LNCAP (cell line): Measurements from ENCODE around the gene NUDT13.
A peak's percentile ranks its signal among the peaks of the same experiment; 100 is the strongest.

Experiments used
- CTCF ChIP-seq: fragments of 450-650 bp; IDR thresholded peaks from 2 replicates; pipeline ENCODE4 v1.5.1; 2017; ENCODE audit warnings: mild to moderate bottlenecking

NUDT13 gene

GRCh38 chr10:73159038-73159648 is 48.9 kb downstream of the NUDT13 start:
- TF ChIP-seq CTCF, result peak; percentile 78

- no peak for TF ChIP-seq CTCF
Measured at GRCh38 chr10:73161079-73161478, 50.8 kb downstream of the NUDT13 start.

GRCh38 chr10:73161662-73162061 is 51.4 kb downstream of the NUDT13 start:
- no peak for TF ChIP-seq CTCF

GRCh38 chr10:73163096-73163495 is 52.8 kb downstream of the NUDT13 start:
- no peak for TF ChIP-seq CTCF

GRCh38 chr10:73166972-73167371 is 56.7 kb downstream of the NUDT13 start:
- TF ChIP-seq CTCF, result no peak

GRCh38 chr10:73167458-73167782 is 57.2 kb downstream of the NUDT13 start:
- TF ChIP-seq CTCF, result no peak

- TF ChIP-seq CTCF, result no peak
Measured at GRCh38 chr10:73167783-73168464, 57.7 kb downstream of the NUDT13 start, which contains the start of the genes ECD and FAM149B1. TSS of gene ECD (minus strand) at chr10:73168008. CDS start at chr10:73163937, 4,071 bp downstream. TSS of gene FAM149B1 (plus strand) at chr10:73168119. CDS start at chr10:73168340, 221 bp downstream.
